ENCODE data around the gene TIFAB.

Gene TIFAB

GRCh38 chr5:135473956-135474670, 22.0 kb upstream of the TIFAB start:
- H3K4me3 ChIP-seq (ENCODE audit: low read depth, low read length) = no peak overlapping the region
- TF ChIP-seq, protein P1, sequence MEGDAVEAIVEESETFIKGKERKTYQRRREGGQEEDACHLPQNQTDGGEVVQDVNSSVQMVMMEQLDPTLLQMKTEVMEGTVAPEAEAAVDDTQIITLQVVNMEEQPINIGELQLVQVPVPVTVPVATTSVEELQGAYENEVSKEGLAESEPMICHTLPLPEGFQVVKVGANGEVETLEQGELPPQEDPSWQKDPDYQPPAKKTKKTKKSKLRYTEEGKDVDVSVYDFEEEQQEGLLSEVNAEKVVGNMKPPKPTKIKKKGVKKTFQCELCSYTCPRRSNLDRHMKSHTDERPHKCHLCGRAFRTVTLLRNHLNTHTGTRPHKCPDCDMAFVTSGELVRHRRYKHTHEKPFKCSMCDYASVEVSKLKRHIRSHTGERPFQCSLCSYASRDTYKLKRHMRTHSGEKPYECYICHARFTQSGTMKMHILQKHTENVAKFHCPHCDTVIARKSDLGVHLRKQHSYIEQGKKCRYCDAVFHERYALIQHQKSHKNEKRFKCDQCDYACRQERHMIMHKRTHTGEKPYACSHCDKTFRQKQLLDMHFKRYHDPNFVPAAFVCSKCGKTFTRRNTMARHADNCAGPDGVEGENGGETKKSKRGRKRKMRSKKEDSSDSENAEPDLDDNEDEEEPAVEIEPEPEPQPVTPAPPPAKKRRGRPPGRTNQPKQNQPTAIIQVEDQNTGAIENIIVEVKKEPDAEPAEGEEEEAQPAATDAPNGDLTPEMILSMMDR (IDR thresholded peaks at IDR 0.05; ENCODE audit: borderline replicate concordance, insufficient read depth, low read depth, low read length) = no peak

GRCh38 chr5:135472141-135472540, 20.0 kb upstream of the TIFAB start:
- TF ChIP-seq, protein P1 (IDR thresholded peaks at IDR 0.05; ENCODE audit: borderline replicate concordance, insufficient read depth, low read depth, low read length) = no peak
- H3K4me3 ChIP-seq (ENCODE audit: low read depth, low read length) = no peak overlapping the region

DNA sequence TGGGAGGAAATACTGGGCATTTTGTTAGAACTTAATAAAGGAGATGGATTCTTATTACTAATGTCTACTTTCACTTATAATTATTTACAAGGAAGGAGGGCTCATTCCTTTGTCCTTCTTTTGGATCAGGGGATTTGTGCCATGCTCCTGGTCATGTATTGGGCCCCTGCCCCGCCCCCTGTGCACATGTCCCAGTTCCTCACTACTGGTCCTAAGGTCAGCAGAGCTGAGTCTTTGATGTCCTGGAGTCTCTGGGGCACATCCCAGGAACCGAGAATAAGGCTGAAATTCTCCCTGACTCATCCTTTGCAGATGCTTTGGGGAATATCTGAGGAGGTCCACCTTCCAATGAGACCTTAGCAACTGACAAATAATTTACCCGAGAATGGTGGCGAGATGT, 19.6 kb upstream of the TIFAB start:
- no peak overlapping the region for H3K4me3 ChIP-seq (ENCODE audit: low read depth, low read length)
- TF ChIP-seq, protein P1 (IDR thresholded peaks at IDR 0.05; ENCODE audit: borderline replicate concordance, insufficient read depth, low read depth, low read length) = no peak

DNA sequence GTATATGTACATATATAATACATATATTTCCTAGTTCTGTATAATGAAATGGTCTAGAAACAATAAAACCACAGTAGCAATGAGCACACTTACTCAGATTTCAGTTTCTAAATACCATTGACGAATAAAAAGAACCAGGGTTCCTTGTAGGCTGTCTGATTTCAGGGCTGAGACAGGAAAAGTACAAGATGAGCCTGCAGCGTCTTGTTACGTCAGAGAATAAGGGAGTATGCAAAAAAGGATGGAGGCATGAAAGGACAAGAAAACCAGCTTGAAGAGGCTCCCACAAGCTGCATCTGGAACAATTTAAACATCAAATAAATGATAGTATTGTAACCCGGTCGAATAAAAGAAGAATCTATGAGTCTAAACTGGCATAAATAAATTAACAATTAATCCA, 17.8 kb upstream of the TIFAB start:
- TF ChIP-seq, protein P1 (IDR thresholded peaks at IDR 0.05; ENCODE audit: borderline replicate concordance, insufficient read depth, low read depth, low read length) = no peak
- H3K4me3 ChIP-seq (ENCODE audit: low read depth, low read length) = no peak overlapping the region

- TF ChIP-seq, protein P1 (IDR thresholded peaks at IDR 0.05; ENCODE audit: borderline replicate concordance, insufficient read depth, low read depth, low read length) = no peak
- no peak overlapping the region for H3K4me3 ChIP-seq (ENCODE audit: low read depth, low read length)
Observed at GRCh38 chr5:135468541-135468940, 16.4 kb upstream of the TIFAB start.

- no peak overlapping the region for H3K4me3 ChIP-seq (ENCODE audit: low read depth, low read length)
- TF ChIP-seq, protein P1 (IDR thresholded peaks at IDR 0.05; ENCODE audit: borderline replicate concordance, insufficient read depth, low read depth, low read length) = no peak
Observed at GRCh38 chr5:135467871-135468485, 15.8 kb upstream of the TIFAB start.

DNA sequence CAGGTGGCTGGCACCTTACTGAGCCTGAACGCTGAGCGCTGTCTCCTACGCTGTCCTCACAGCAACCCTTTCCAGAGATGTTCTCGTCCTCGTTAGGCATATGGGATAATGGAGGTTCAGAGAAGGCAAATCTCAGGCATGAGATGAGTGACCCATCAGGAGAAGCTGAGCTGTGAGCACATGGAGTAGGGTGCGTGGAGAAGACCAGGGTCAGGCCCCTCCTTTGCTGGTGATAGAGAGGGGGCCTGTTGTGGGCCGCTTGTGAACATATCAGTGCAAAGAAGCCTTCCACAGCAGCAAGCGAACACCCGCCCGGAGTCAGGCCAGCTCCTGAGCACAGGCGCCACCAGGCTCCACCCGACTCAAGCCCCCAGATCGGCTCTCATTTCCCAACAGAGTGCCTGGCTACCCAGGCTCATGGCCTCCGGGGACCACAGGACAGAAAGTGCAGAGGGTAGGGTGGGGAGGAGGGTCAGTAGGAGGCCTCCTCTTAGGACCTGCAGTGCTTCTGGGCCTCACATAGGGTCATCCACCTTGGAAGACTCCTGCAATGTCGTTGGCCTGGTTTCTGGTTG, 15.0 kb upstream of the TIFAB start:
- TF ChIP-seq, protein P1 (IDR thresholded peaks at IDR 0.05; ENCODE audit: borderline replicate concordance, insufficient read depth, low read depth, low read length) = no peak
- no peak overlapping the region for H3K4me3 ChIP-seq (ENCODE audit: low read depth, low read length)
